Small intestine (tissue), 7 donors: ENCODE measurements around the gene WDR5B. TPM values are rescaled to one million over a fixed set of nuclear protein-coding genes. Genes with fewer than 3 reads are reported as not detected.

Experiments used
- DNase-seq, 2 donors: peaks; one replicate each; pipeline versions ENCODE4 v3.0.0 to v3.0.0-alpha.2; 2013
- FAIRE-seq: peaks from 2 replicates; lab custom pipeline; 2012; peaks lifted over from hg19 to GRCh38; lab: Jason Lieb, UNC
- H3K27ac ChIP-seq, 3 donors: one replicate each; pipeline ENCODE4 v1.5.1; 2013; ENCODE audit warnings: low read length in 2 of 3, mild to moderate bottlenecking in 2 of 3, control low read depth in 1 of 3, inconsistent platforms in 1 of 3, low read depth in 1 of 3, moderate library complexity in 1 of 3
- H3K27me3 ChIP-seq, 3 donors: one replicate each; pipeline ENCODE4 v1.6.1; 2013; ENCODE audit warnings: low read length in 3 of 3, inconsistent platforms in 1 of 3; ENCODE audit not compliant: control insufficient read depth in 3 of 3, insufficient read depth in 3 of 3
- H3K36me3 ChIP-seq, 3 donors: one replicate each; pipeline ENCODE4 v1.6.1; 2013; ENCODE audit warnings: low read length in 3 of 3, inconsistent platforms in 1 of 3, low read depth in 1 of 3, mild to moderate bottlenecking in 1 of 3, moderate library complexity in 1 of 3; ENCODE audit not compliant: control insufficient read depth in 3 of 3, insufficient read depth in 2 of 3
- H3K4me1 ChIP-seq, 3 donors: one replicate each; pipeline ENCODE4 v1.6.1; 2013; ENCODE audit warnings: low read length in 2 of 3, inconsistent platforms in 1 of 3, low read depth in 1 of 3, mild to moderate bottlenecking in 1 of 3, moderate library complexity in 1 of 3; ENCODE audit not compliant: control insufficient read depth in 3 of 3, insufficient read depth in 2 of 3
- H3K4me3 ChIP-seq, 3 donors: one replicate each; pipeline ENCODE4 v1.5.1; 2013; ENCODE audit warnings: low read length in 3 of 3, control low read depth in 1 of 3, inconsistent platforms in 1 of 3, low read depth in 1 of 3, mild to moderate bottlenecking in 1 of 3, moderate library complexity in 1 of 3
- H3K9me3 ChIP-seq, 2 donors: one replicate each; pipeline ENCODE4 v1.6.1; 2013; ENCODE audit warnings: low read depth in 1 of 2, low read length in 1 of 2; ENCODE audit not compliant: control insufficient read depth in 2 of 2, insufficient read depth in 1 of 2
- WGBS, 3 donors: extraction: QIAGEN DNeasy Blood & Tissue Kit; methylation state at CpG; one replicate each; pipeline ENCODE4 v1.1.7; 2013; 5-methylcytosine and 5-hydroxymethylcytosine counted together
- polyA plus RNA-seq, 4 donors: library from polyadenylated mRNA; stranded (reverse) in 3 of 4; unstranded in 1 of 4; fragments of 200-250 nt in 3 of 4; fragments of 120-200 nt in 1 of 4; gene quantifications; one replicate each; pipeline versions ENCODE4 v1.2.1 to v1.2.3, GENCODE V29; 2013
- donor health status: healthy with polysubstance abuse.
- donor health status: control.
- donor health status: control.
- donor health status: Bipolar disorder and iron deficiency.
- donor health status: healthy.

The WDR5B gene
- polyA plus RNA-seq, 4 donors: 1.6 to 8.3 (median 2.7) TPM

DNA sequence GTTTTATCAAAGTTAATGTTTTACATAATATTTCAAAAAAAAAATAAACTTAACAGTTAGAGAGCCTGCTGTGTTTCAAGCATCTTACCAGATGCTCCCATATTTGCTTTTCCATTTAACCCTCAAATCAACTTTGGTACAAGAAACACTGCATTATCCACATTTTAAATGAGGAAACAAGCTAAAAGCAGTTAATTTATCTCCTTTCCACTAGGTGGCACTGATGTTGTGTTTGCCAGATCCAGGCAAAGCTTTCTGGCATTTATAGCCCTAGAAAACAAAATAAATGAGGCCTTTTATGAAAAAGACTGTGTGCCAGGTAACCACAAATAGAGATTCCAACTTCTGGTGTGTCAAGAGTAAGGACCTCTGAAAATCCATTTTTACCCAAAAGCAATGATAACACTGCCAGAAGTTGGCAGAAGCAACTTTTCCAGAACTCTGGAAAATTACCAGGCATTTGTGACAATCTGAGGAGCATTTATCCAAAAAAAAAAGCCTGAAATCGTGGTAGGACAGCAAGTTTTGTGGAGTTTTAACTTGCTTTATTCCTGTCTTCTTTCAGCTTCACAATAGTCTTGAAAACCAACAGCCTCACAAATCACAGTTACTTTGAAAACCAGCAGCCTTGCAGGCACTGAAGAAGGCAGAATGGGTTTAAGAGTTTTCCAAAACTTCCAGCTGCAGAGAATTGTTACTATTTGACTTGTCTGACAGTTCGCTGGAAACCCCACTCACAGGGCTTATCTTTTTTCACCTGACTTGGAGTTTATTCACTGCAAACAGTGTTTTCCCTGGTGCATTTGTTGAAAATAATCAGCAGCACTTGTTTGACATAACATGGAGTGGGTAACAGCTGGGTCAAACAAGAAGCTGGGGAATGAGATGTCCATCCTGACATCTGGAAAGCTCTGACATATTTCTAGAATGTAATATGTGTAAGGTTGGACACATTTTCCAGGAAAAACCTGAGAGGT lies 22.7 kb downstream of the WDR5B start:
- peaks cover 0 to 2% (median 0%) of the 10 kb centered on the region in 3 donors for H3K4me1 ChIP-seq
- peaks cover 0 to 5% (median 0%) of the 10 kb centered on the region in 3 donors for H3K36me3 ChIP-seq
- H3K4me3 ChIP-seq: no peak overlapping the region
- FAIRE-seq: no peak
- WGBS, 3 donors: 42 to 45% (median 42%) methylated on average over 2 of the region's 2 CpGs
- peak; percentile 39 to 43 for DNase-seq
- no peaks in the 10 kb centered on the region for H3K9me3 ChIP-seq
- no peak overlapping the region for H3K27ac ChIP-seq
- no peaks in the 10 kb centered on the region for H3K27me3 ChIP-seq

- WGBS, 3 donors: 16 to 67% (median 32%) methylated on average over 2 of the region's 2 CpGs
- Histone ChIP-seq H3K4me1 (peaks cover 0 to 2% (median 0%) of the 10 kb centered on the region in 3 donors), H3K27ac (no peak overlapping the region), H3K9me3 (no peaks in the 10 kb centered on the region), H3K36me3 (peaks cover 0 to 5% (median 0%) of the 10 kb centered on the region in 3 donors), H3K4me3 (peak overlapping the region in 1 of 3 donors; percentile 7), H3K27me3 (no peaks in the 10 kb centered on the region)
- FAIRE-seq: no peak
- DNase-seq: no peak
Measured at GRCh38 chr3:122391681-122392446, 24.0 kb downstream of the WDR5B start.

DNA sequence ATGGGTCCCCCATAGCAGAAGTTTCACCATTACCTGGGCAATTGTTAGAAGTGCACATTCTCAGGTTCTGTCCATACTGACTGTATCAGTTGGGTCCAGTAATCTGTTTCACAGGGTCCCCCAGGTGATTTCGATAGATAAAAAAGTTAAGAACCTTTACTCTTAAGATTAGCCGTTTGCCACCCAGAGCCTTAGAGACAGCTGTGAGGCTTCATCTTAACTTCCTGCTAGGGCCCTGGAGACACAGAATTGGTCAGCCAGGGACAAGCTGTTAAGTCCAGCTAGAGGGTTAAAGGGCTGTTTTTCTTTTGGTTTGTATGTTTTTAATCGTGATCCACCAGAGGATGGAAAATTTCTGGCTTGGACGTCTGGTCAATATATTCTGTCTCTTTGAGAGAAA lies 25.2 kb downstream of the WDR5B start:
- H3K27me3 ChIP-seq: no peaks in the 10 kb centered on the region
- H3K4me1 ChIP-seq: peaks cover 0 to 2% (median 0%) of the 10 kb centered on the region in 3 donors
- FAIRE-seq (no peak), DNase-seq (no peak)
- H3K27ac ChIP-seq: no peak overlapping the region
- no peak overlapping the region for H3K4me3 ChIP-seq
- no peaks in the 10 kb centered on the region for H3K9me3 ChIP-seq
- 60 to 70% (median 68%) methylated on average over 4 of the region's 4 CpGs for WGBS, 3 donors
- H3K36me3 ChIP-seq: peaks cover 0 to 9% (median 0%) of the 10 kb centered on the region in 3 donors

DNA sequence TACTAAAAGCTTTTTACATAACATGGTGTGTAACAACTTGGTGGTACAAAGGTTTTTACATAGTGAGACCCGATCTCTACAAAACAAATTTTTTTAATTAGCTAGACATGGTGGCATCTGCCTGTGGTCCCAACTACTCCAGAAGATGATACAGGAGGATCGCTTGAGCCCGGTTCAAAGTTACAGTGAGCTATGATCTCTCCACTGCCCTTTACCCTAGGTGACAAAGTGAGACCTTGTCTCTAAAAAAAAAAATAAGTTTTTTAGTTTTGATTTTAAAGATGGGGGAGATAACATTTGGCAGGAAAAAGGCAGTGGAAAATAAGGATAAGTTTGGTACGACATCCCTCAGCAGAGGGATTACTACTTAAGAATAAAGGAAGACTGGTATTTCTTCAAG lies 26.0 kb downstream of the WDR5B start:
- no peaks in the 10 kb centered on the region for H3K9me3 ChIP-seq
- 83 to 89% (median 83%) methylated on average over 4 of the region's 4 CpGs for WGBS, 3 donors
- no peak overlapping the region for H3K4me3 ChIP-seq
- H3K4me1 ChIP-seq: peaks cover 0 to 2% (median 0%) of the 10 kb centered on the region in 3 donors
- no peak for DNase-seq
- FAIRE-seq: no peak
- H3K27me3 ChIP-seq: no peaks in the 10 kb centered on the region
- H3K36me3 ChIP-seq: peaks cover 0 to 9% (median 0%) of the 10 kb centered on the region in 3 donors
- H3K27ac ChIP-seq: no peak overlapping the region

DNA sequence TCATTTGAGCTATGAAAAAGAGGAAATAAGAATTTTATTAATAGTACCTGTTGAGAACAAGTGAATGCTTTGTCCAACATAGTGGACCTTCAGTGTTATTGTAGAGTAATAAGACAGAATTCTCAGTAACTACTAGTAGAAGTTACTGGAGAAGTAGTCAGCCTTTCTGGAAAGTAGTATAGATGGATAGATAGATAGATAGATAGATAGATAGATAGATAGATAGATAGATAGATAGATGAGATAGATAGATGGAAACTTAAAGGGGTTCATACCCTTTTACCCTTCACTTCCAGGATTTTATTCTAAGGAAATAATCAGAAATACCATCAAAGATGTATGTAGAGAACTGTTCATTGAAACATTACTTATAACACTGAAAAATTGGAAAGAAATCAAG lies 26.7 kb downstream of the WDR5B start:
- H3K36me3 ChIP-seq: peaks cover 0 to 9% (median 0%) of the 10 kb centered on the region in 3 donors
- H3K4me1 ChIP-seq: peaks cover 0 to 2% (median 0%) of the 10 kb centered on the region in 3 donors
- H3K9me3 ChIP-seq: no peaks in the 10 kb centered on the region
- H3K4me3 ChIP-seq: no peak overlapping the region
- H3K27me3 ChIP-seq: no peaks in the 10 kb centered on the region
- FAIRE-seq (no peak), DNase-seq (no peak)
- H3K27ac ChIP-seq: no peak overlapping the region

DNA sequence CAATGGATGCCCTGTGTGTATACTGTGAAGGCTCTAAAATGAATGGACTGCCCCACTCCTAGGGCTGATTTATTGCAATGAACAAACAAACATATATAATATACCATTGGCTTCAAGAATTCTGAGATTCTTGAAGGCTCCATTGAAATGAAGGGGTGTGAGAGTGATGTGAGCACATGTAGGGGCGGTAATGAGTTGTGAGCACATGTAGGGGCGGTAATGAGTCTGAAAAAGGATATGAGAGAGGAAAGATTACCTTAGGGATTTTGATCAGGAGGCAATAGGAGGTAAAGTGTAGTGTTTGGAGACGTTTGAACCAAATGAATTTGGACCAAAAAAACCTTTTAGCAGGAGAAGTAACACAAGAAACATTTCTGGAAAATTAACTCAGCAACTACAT lies 28.2 kb downstream of the WDR5B start:
- no peak for DNase-seq
- 80 to 88% (median 88%) methylated on average over 3 of the region's 3 CpGs for WGBS, 3 donors
- Histone ChIP-seq H3K4me3 (no peak overlapping the region), H3K27me3 (no peaks in the 10 kb centered on the region), H3K36me3 (peaks cover 0 to 4% (median 0%) of the 10 kb centered on the region in 3 donors), H3K9me3 (no peaks in the 10 kb centered on the region), H3K27ac (no peak overlapping the region), H3K4me1 (no peaks in the 10 kb centered on the region)
- FAIRE-seq: no peak

DNA sequence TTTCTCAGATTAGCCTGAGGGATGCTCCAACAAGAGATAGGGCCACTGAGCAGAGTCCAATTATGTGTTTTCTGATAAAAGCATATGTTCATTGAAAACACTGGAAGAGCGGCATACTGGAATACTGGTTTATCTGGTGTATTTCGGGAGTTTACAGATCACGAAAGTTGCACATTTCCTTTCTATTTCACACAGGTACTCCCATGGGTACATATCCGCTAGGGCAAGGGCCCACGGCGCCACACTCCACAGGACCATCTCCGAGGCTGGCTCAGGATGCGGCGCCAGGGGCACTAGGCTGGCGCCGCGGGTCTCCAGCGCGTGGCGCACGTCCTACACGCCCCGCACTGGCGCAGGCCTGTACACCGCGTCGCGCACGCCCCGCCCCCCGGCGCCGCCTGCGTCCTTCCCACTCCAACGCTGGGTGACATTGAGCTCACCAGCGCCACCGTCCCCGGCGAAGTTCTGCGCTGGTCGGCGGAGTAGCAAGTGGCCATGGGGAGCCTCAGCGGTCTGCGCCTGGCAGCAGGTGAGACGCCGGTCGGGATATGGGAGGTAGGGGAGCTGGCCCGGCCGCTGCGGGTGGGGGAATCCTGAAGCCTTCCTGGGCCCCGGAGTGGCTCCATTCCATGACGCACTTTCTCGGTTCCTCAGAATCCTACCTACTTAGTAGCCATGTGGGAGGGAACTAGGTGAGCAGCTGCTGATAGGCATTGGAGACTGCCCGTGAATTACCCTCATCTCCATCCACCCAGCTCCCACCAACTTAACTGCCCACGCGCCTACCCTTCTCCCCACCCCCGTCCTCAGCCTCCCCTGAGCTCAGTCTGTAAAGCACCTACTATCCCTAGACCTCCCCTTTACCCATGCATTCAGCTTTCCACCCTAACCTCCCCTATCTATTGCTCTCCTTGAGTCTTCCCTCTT lies 31.8 kb downstream of the WDR5B start, which contains the start of gene FAM162A:
FAM162A (plus strand) TSS at position 412 of the 927 bp plus-strand sequence; CDS start at position 496, 84 bp downstream.
- DNase-seq: peak; percentile 94 to 99
- Histone ChIP-seq H3K4me1 (peaks cover 0 to 2% (median 0%) of the 10 kb centered on the region in 3 donors), H3K4me3 (peak within 1 kb of the TSS; percentile 72 to 83 (median 81)), H3K27ac (peak within 1 kb of the TSS; percentile 85 to 95 (median 94)), H3K27me3 (no peaks in the 10 kb centered on the region), H3K36me3 (peaks cover 0 to 4% (median 0%) of the 10 kb centered on the region in 3 donors), H3K9me3 (no peaks in the 10 kb centered on the region)
- no peak for FAIRE-seq
- 0 to 1% (median 0%) methylated on average over 33 to 52 of the region's 52 CpGs for WGBS, 3 donors
